Activated naive CD8-positive, alpha-beta T cell treated with anti-CD3 and anti-CD28 coated beads for 36 hours (primary cell): Measurements from ENCODE around the gene ARPC1A. TPM values are rescaled to one million over a fixed set of nuclear protein-coding genes. Genes with fewer than 3 reads are reported as not detected.
"Not testable (repeated sequence)": the region's sequence is repeated elsewhere in the genome, so short reads cannot be mapped to it uniquely, and the experiment has no call there.

Experiments
- DNase-seq: peaks from one replicate; pipeline ENCODE4 v3.0.0; 2021
- H3K27ac Mint-ChIP-seq: one replicate; pipeline ENCODE4 v1.8.0; 2022; ENCODE audit warnings: mild to moderate bottlenecking, moderate library complexity, mixed read lengths
- H3K27me3 Mint-ChIP-seq: one replicate; pipeline ENCODE4 v1.8.0; 2022; ENCODE audit warnings: mild to moderate bottlenecking, mixed read lengths
- H3K36me3 Mint-ChIP-seq: one replicate; pipeline ENCODE4 v1.8.0; 2021; ENCODE audit warnings: mild to moderate bottlenecking, mixed read lengths
- H3K4me1 Mint-ChIP-seq: one replicate; pipeline ENCODE4 v1.8.0; 2021; ENCODE audit warnings: mixed read lengths
- H3K4me3 Mint-ChIP-seq: one replicate; pipeline ENCODE4 v1.8.0; 2022; ENCODE audit warnings: mild to moderate bottlenecking, moderate library complexity, mixed read lengths
- H3K9me3 Mint-ChIP-seq: one replicate; pipeline ENCODE4 v1.8.0; 2022; ENCODE audit warnings: mixed read lengths
- total RNA-seq, 2 experiments: library from RNA; stranded (reverse); gene quantifications; one replicate each; pipeline ENCODE4 v1.2.3, GENCODE V29; 2021

Gene ARPC1A
- total RNA-seq, 2 experiments from 2014 or later = 55.0 to 55.9 TPM

DNA sequence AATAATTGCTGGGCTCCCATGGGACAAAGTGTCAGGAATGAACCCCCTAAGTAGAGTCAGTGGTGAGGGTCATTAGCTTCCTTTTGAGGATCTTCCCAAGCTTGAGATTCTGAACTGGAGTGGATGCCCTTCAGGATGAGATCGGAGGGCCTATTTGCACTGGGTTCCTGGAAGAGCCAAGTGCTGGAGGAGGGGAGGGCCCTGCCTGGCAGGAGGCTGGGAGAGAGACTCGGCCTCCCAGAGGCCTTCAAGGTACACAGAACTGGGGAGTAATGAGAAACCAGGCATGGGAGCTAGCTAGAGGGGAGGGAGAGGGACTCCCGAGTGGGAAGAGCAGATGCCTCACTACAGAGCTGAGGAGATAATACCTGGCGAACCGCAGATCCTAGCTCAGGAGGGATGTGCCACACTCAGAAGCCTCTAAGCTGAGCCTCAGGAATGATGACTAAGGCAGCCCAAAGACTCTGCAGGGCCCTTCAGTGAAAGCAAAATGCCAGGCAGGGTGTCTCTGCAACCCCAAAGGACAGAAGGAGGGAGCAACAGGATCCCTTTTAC lies 73.3 kb downstream of the ARPC1A start:
- Mint-ChIP-seq H3K27me3 (no peaks in the 10 kb centered on the region), H3K9me3 (no peaks in the 10 kb centered on the region), H3K4me1 (peaks cover 17% of the 10 kb centered on the region), H3K27ac (peak overlapping the region; percentile 65), H3K4me3 (no peak overlapping the region), H3K36me3 (peaks cover 31% of the 10 kb centered on the region)
- DNase-seq = no peak

DNA sequence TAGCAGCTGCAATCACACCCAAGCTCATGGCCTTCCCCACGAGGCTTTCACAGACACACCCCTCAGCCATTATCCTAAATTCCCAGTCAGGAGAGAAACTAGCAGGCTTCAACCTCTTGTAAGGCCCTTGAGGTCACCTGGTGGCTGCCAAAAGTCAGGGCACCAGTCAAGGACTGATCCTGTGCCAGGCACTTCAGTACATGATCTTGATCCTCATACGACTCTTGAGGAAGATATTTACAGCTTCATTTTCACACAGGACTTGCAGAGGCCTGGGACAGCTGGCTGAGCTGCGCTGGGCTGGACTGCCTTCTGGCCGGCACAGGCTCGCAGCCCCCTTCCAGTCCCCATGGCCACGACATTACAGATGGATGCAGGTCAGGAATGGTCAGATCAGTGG lies 73.9 kb downstream of the ARPC1A start:
- Mint-ChIP-seq H3K4me3 (no peak overlapping the region), H3K36me3 (peaks cover 35% of the 10 kb centered on the region), H3K4me1 (peaks cover 18% of the 10 kb centered on the region), H3K27me3 (no peaks in the 10 kb centered on the region), H3K9me3 (no peaks in the 10 kb centered on the region), H3K27ac (peak overlapping the region; percentile 25)
- no peak for DNase-seq

GRCh38 chr7:99402854-99403253 lies 77.2 kb downstream of the ARPC1A start:
- no peaks in the 10 kb centered on the region for H3K9me3 Mint-ChIP-seq
- no peaks in the 10 kb centered on the region for H3K27me3 Mint-ChIP-seq
- peaks cover 27% of the 10 kb centered on the region for H3K4me1 Mint-ChIP-seq
- DNase-seq = no peak
- no peak overlapping the region for H3K27ac Mint-ChIP-seq
- H3K4me3 Mint-ChIP-seq = no peak overlapping the region
- peaks cover 39% of the 10 kb centered on the region for H3K36me3 Mint-ChIP-seq

- no peaks in the 10 kb centered on the region for H3K27me3 Mint-ChIP-seq
- H3K4me3 Mint-ChIP-seq = no peak overlapping the region
- H3K4me1 Mint-ChIP-seq = peaks cover 25% of the 10 kb centered on the region
- H3K9me3 Mint-ChIP-seq = no peaks in the 10 kb centered on the region
- H3K36me3 Mint-ChIP-seq = peaks cover 33% of the 10 kb centered on the region
- H3K27ac Mint-ChIP-seq = peak overlapping the region; percentile 11
- no peak for DNase-seq
Measured at GRCh38 chr7:99403764-99404163, 78.1 kb downstream of the ARPC1A start.

DNA sequence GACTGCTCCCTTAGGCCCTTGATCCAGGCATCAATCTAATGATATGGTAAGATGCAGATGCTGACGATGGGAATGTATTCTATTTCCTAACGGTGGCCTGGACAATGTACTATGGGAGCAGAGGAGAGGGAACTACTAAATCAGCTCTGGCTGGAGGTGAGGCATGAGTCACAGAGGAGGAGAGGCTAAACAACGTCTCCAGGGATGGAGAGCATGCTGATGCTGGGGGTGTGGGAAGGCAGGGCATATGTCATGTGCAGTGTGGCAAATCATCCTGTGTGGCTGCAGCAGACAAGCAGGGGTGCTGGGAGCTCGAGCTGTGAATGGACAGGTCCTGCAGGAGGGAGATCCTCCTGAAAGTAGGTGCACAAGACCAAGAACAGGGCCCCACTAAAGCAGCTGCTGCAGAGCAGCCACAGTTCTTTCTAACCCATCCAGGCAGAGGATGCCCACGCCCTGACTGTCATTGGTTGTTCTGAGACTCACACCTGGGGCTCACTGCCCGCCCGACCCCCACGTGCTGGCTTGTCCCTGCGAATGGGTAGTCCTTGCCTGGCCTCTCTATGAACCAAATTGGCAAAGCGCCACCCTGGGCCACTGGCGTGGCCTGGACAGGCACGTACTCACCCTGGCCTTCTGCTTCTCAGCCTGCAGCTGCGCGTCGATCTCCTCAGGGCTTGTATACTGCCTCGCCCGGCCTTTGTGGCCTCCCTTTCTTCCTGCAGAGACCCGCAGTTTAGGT lies 78.7 kb downstream of the ARPC1A start:
- peaks cover 33% of the 10 kb centered on the region for H3K36me3 Mint-ChIP-seq
- no peaks in the 10 kb centered on the region for H3K9me3 Mint-ChIP-seq
- H3K27me3 Mint-ChIP-seq = no peaks in the 10 kb centered on the region
- peak overlapping the region; percentile 11 for H3K27ac Mint-ChIP-seq
- DNase-seq = no peak
- H3K4me1 Mint-ChIP-seq = peaks cover 25% of the 10 kb centered on the region
- H3K4me3 Mint-ChIP-seq = no peak overlapping the region

GRCh38 chr7:99404977-99405320 lies 79.3 kb downstream of the ARPC1A start:
- H3K36me3 Mint-ChIP-seq = peaks cover 33% of the 10 kb centered on the region
- peaks cover 28% of the 10 kb centered on the region for H3K4me1 Mint-ChIP-seq
- no peaks in the 10 kb centered on the region for H3K27me3 Mint-ChIP-seq
- no peak overlapping the region for H3K4me3 Mint-ChIP-seq
- H3K27ac Mint-ChIP-seq = no peak overlapping the region
- no peak for DNase-seq
- H3K9me3 Mint-ChIP-seq = no peaks in the 10 kb centered on the region

DNA sequence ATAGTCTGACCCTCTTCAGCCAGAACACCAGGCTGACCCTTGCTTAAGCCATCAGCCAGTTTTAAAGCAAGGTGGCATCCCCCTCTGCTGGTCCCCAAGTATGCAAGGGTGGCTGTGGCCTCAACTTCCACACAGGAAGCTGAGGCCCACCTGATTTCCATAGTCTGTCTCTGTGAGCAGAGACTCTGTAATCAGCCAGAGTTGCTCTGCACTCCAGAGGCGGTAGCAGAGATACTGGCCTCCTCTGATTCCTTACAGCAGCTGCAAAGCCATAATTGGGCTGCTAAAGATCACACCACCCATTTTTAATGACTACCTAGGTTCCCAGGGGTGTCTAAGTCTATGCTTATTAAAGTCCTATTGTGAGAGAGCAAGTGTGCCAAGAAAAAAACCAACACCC lies 80.9 kb downstream of the ARPC1A start:
- peaks cover 37% of the 10 kb centered on the region for H3K36me3 Mint-ChIP-seq
- peaks cover 39% of the 10 kb centered on the region for H3K4me1 Mint-ChIP-seq
- H3K4me3 Mint-ChIP-seq = peak overlapping the region; percentile 92
- no peaks in the 10 kb centered on the region for H3K27me3 Mint-ChIP-seq
- H3K27ac Mint-ChIP-seq = peak overlapping the region; percentile 92
- no peaks in the 10 kb centered on the region for H3K9me3 Mint-ChIP-seq
- no peak for DNase-seq

DNA sequence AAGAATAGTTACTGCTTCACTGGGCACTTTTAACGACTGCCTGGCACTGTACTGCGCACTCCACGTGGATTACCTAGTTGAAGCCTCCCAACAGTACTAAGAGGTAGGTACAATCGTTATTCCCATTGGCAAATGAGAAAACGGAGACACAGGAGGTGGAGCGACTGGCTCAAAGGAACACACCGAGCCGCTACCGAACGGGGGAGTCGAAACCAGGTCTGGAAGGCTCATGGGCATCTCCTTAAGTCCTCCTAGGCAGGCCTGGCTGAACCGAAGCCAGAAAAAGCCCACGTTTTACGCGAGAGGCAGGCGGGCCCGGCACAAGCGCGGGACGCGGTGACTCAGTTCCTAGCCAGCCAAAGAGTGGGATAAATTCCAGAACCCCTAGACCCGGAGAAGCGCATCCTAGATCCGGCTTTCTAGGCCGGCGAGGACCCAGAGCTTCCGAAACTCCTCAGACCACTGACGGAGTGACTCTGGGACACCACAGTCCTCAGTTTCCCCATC lies 82.2 kb downstream of the ARPC1A start:
- H3K27ac Mint-ChIP-seq = peak overlapping the region; percentile 92
- peaks cover 36% of the 10 kb centered on the region for H3K36me3 Mint-ChIP-seq
- no peaks in the 10 kb centered on the region for H3K27me3 Mint-ChIP-seq
- no peaks in the 10 kb centered on the region for H3K9me3 Mint-ChIP-seq
- H3K4me3 Mint-ChIP-seq = peak overlapping the region; percentile 92
- peak; percentile 45 for DNase-seq
- H3K4me1 Mint-ChIP-seq = peaks cover 39% of the 10 kb centered on the region

DNA sequence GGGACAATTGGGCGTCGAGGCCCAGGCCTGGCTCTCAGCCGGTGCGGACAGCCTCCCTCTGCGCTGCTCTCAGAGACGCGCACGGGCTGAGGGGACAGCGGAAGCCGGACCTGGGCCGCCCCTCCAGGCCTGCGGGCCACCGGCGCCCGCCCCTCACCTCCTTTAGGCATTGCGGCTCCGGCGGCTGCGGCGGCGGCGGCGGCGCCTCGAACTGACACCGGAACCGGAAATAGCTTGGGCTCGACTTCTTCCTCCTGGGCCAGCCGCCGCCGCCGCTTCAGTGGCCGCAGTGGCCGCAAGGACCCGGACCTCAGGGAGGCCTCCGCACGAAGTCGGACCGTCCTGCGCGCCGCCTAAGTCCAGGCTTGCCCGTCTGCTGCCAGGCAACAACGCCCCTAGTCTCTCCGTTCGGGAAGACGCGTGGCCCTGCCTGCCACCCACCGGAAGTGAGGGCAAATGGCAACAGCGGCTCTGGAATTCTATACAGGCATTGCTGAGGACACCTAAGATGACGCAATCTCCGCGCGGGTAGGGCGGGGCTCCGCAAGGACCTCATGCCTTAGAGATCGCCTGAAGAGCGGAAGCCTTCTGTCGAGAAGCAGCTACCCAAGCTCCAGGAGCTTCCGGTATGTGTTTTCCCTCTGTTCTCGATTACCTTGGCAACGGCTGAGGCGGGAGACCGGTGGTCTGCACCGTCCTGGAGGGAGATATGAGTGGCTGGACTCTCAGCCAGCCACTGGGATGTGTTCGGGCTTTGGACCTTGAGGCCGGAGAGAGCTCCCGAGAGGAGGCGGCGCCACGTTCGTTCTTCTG lies 82.9 kb downstream of the ARPC1A start, which contains the start of the genes BUD31 and PDAP1:
Gene BUD31, plus strand, starts transcription at position 591 of the 813 bp plus-strand sequence. CDS start 2,124 bp downstream, outside the sequence.
Gene PDAP1, minus strand, starts transcription at position 219 of the 813 bp plus-strand sequence. Its CDS starts 49 bp downstream, at position 170.
- Mint-ChIP-seq H3K27me3 (no peaks in the 10 kb centered on the region), H3K27ac (peak within 1 kb of the TSS; percentile 92), H3K9me3 (no peaks in the 10 kb centered on the region), H3K4me3 (peak within 1 kb of the TSS; percentile 92), H3K4me1 (peaks cover 41% of the 10 kb centered on the region), H3K36me3 (peaks cover 34% of the 10 kb centered on the region)
- DNase-seq = peak; percentile 91

GRCh38 chr7:99409192-99409572 lies 83.5 kb downstream of the ARPC1A start:
- Mint-ChIP-seq H3K27ac (peak overlapping the region; percentile 92), H3K4me1 (peaks cover 36% of the 10 kb centered on the region), H3K27me3 (no peaks in the 10 kb centered on the region), H3K9me3 (no peaks in the 10 kb centered on the region), H3K4me3 (peak overlapping the region; percentile 92), H3K36me3 (peaks cover 29% of the 10 kb centered on the region)
- no peak for DNase-seq

GRCh38 chr7:99409806-99410205 lies 84.1 kb downstream of the ARPC1A start:
- peaks cover 30% of the 10 kb centered on the region for H3K36me3 Mint-ChIP-seq
- peak overlapping the region; percentile 92 for H3K27ac Mint-ChIP-seq

DNA sequence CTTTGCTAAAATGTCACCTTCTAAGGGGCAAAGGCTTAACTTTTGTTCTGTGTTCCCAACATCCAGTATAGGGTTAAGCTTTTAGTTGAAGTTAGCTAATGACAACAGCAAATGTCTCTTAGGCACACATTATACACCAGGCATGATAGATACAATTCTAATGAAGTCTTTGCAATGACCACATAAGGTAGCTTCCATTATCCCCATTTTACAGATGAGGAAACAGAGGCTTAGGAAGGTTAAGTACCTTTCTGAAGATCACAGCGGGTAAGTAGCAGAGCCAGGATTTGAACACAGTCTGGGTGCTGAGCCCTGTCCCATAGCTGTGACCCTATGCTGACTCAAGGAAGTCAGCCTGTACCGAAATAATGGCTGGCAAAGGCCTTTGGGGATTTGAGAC lies 84.9 kb downstream of the ARPC1A start:
- no peaks in the 10 kb centered on the region for H3K27me3 Mint-ChIP-seq
- H3K4me1 Mint-ChIP-seq = peaks cover 34% of the 10 kb centered on the region
- peak overlapping the region; percentile 92 for H3K4me3 Mint-ChIP-seq
- peaks cover 35% of the 10 kb centered on the region for H3K36me3 Mint-ChIP-seq
- no peaks in the 10 kb centered on the region for H3K9me3 Mint-ChIP-seq
- peak overlapping the region; percentile 30 for H3K27ac Mint-ChIP-seq
- no peak for DNase-seq

More at GRCh38 chr7:99409806-99410205, 84.1 kb downstream of the ARPC1A start:
- Mint-ChIP-seq H3K9me3 (no peaks in the 10 kb centered on the region), H3K4me1 (peaks cover 34% of the 10 kb centered on the region), H3K4me3 (peak overlapping the region; percentile 92), H3K27me3 (no peaks in the 10 kb centered on the region)
- no peak for DNase-seq

DNA sequence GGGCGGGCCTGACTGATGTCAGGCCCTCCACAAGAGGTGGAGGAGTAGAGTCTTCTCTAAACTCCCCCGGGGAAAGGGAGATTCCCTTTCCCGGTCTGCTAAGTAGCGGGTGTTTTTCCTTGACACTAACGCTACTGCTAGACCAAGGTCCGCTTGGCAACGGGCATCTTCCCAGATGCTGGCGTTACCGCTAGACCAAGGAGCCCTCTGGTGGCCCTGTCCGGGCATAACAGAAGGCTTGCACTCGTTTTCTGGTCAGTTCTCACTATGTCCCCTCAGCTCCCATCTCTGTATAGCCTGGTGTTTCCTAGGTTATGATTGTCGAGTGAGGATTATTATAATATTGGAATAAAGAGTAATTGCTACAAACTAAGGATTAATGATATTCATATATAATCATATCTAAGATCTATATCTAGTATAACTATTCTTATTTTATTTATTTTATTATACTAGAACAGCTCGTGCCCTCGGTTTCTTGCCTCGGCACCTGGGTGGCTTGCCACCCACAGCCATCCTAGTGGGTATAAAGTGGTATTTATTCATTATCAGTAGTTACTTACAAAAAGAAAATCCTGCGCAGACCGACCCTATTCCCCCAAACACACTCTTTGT lies 89.9 kb downstream of the ARPC1A start:
- H3K9me3 Mint-ChIP-seq, H3K4me3 Mint-ChIP-seq, DNase-seq, H3K27me3 Mint-ChIP-seq: not testable (repeated sequence)
- H3K4me1 Mint-ChIP-seq = peaks cover 12% of the 10 kb centered on the region
- peaks cover 32% of the 10 kb centered on the region for H3K36me3 Mint-ChIP-seq
- peak overlapping the region; percentile 40 for H3K27ac Mint-ChIP-seq
